DOHH2 (cell line): Measurements from ENCODE around the gene TTC7B.

ENCODE experiments used
- H3F3A ChIP-seq: fragments of 200-600 bp; sonication (generic), shearing (Covaris generic); 2 replicates; pipeline ENCODE4 v1.6.0; 2016; ENCODE audit warnings: antibody characterized with exemption, mild to moderate bottlenecking; ENCODE audit not compliant: control insufficient read depth, insufficient read depth
- H3K27ac ChIP-seq: fragments of 200-600 bp; sonication (generic); 2 replicates; pipeline ENCODE4 v1.5.1; 2014; ENCODE audit warnings: low read depth, mild to moderate bottlenecking, low read length, moderate library complexity
- H3K27me3 ChIP-seq: fragments of 200-600 bp; sonication (generic); 2 replicates; pipeline ENCODE4 v1.6.1; 2014; ENCODE audit warnings: mild to moderate bottlenecking, low read length, mixed read lengths; ENCODE audit not compliant: control insufficient read depth
- H3K36me3 ChIP-seq: fragments of 200-600 bp; sonication (generic); 2 replicates; pipeline ENCODE4 v1.6.1; 2014; ENCODE audit warnings: mild to moderate bottlenecking, low read length, moderate library complexity, mixed read lengths; ENCODE audit not compliant: control insufficient read depth
- H3K4me1 ChIP-seq: fragments of 200-600 bp; sonication (generic); 2 replicates; pipeline ENCODE4 v1.6.1; 2014; ENCODE audit warnings: mild to moderate bottlenecking, low read length, mixed read lengths; ENCODE audit not compliant: control insufficient read depth
- H3K4me2 ChIP-seq: fragments of 200-600 bp; sonication (generic); 2 replicates; pipeline ENCODE4 v1.6.0; 2014; ENCODE audit warnings: mild to moderate bottlenecking, low read length, moderate library complexity
- H3K4me3 ChIP-seq: fragments of 200-600 bp; sonication (generic); 2 replicates; pipeline ENCODE4 v1.5.1; 2014; ENCODE audit warnings: mild to moderate bottlenecking, low read length, mixed read lengths
- H3K79me2 ChIP-seq: fragments of 200-600 bp; sonication (generic); 2 replicates; pipeline ENCODE4 v1.6.1; 2014; ENCODE audit warnings: mild to moderate bottlenecking, low read length, mixed read lengths; ENCODE audit not compliant: control insufficient read depth
- H3K9me2 ChIP-seq: fragments of 200-600 bp; sonication (generic); replicated peaks from 2 replicates; pipeline ENCODE4 v1.6.1; 2014; ENCODE audit warnings: mild to moderate bottlenecking, low read length, mixed read lengths; ENCODE audit not compliant: control insufficient read depth
- H3K9me3 ChIP-seq: fragments of 200-600 bp; sonication (generic); 2 replicates; pipeline ENCODE4 v1.6.1; 2014; ENCODE audit warnings: antibody characterized with exemption, low read length, mixed read lengths; ENCODE audit not compliant: control insufficient read depth, insufficient read depth
- H4K20me1 ChIP-seq: fragments of 200-600 bp; sonication (generic); 2 replicates; pipeline ENCODE4 v1.6.0; 2014; ENCODE audit warnings: low read depth, mild to moderate bottlenecking, antibody characterized with exemption, low read length, moderate library complexity; ENCODE audit not compliant: control insufficient read depth, insufficient read depth
- CTCF ChIP-seq: fragments of 200-600 bp; sonication (generic); IDR thresholded peaks from one replicate; pipeline ENCODE4 v1.5.1; 2014; ENCODE audit warnings: antibody characterized with exemption, mild to moderate bottlenecking, low read depth, low read length; ENCODE audit not compliant: poor library complexity, severe bottlenecking
- EZH2phosphoT487 ChIP-seq: fragments of 200-600 bp; sonication (generic); IDR thresholded peaks from 2 replicates; pipeline ENCODE4 v1.6.1; 2017; ENCODE audit warnings: borderline replicate concordance, mild to moderate bottlenecking, antibody characterized with exemption, low read length, moderate library complexity, mixed read lengths

The TTC7B gene

GRCh38 chr14:90717916-90718315 lies 98.3 kb downstream of the TTC7B start:
- Histone ChIP-seq H3K4me2 (no peak overlapping the region), H3K27me3 (peaks cover 5% of the 10 kb centered on the region), H3K4me3 (no peak overlapping the region), H3K27ac (no peak overlapping the region), H3K9me2 (no peaks in the 10 kb centered on the region), H3K36me3 (no peaks in the 10 kb centered on the region), H4K20me1 (no peaks in the 10 kb centered on the region), H3K4me1 (peaks cover 6% of the 10 kb centered on the region; the same call in 1 of the 2 replicates), H3K79me2 (no peaks in the 10 kb centered on the region), H3F3A (no peaks in the 10 kb centered on the region), H3K9me3 (no peaks in the 10 kb centered on the region)
- TF ChIP-seq CTCF (no peak), EZH2phosphoT487 (no peak)

GRCh38 chr14:90715993-90716392 lies 100.2 kb downstream of the TTC7B start:
- no peaks in the 10 kb centered on the region for H3K36me3 ChIP-seq
- H3K27me3 ChIP-seq = peaks cover 5% of the 10 kb centered on the region; the same call in 1 of the 2 replicates
- TF ChIP-seq EZH2phosphoT487 (no peak), CTCF (no peak)
- no peaks in the 10 kb centered on the region for H3K79me2 ChIP-seq
- H3K9me2 ChIP-seq = no peaks in the 10 kb centered on the region
- no peaks in the 10 kb centered on the region for H3K4me1 ChIP-seq
- no peak overlapping the region for H3K27ac ChIP-seq
- H3K4me2 ChIP-seq = no peak overlapping the region
- no peaks in the 10 kb centered on the region for H4K20me1 ChIP-seq
- H3F3A ChIP-seq = no peaks in the 10 kb centered on the region
- H3K9me3 ChIP-seq = no peaks in the 10 kb centered on the region
- no peak overlapping the region for H3K4me3 ChIP-seq

- no peak for TF ChIP-seq EZH2phosphoT487
- no peak for TF ChIP-seq CTCF
- H3K79me2 ChIP-seq = no peaks in the 10 kb centered on the region
- H3K9me3 ChIP-seq = no peaks in the 10 kb centered on the region
- no peak overlapping the region for H3K4me3 ChIP-seq
- no peaks in the 10 kb centered on the region for H4K20me1 ChIP-seq
- no peaks in the 10 kb centered on the region for H3K36me3 ChIP-seq
- H3F3A ChIP-seq = no peaks in the 10 kb centered on the region
- H3K27me3 ChIP-seq = 0 out of 2 replicates have a peak, but pooled peaks cover 2% of the 10 kb centered on the region
- no peak overlapping the region for H3K4me2 ChIP-seq
- no peak overlapping the region for H3K27ac ChIP-seq
- H3K4me1 ChIP-seq = no peaks in the 10 kb centered on the region
- no peaks in the 10 kb centered on the region for H3K9me2 ChIP-seq
These were observed 100.7 kb downstream of the TTC7B start for GRCh38 chr14:90715495-90715894.

GRCh38 chr14:90714811-90715210 lies 101.4 kb downstream of the TTC7B start:
- no peak overlapping the region for H3K4me3 ChIP-seq
- H3K9me3 ChIP-seq = no peaks in the 10 kb centered on the region
- no peak overlapping the region for H3K27ac ChIP-seq
- no peak overlapping the region for H3K4me2 ChIP-seq
- no peaks in the 10 kb centered on the region for H3K36me3 ChIP-seq
- no peaks in the 10 kb centered on the region for H4K20me1 ChIP-seq
- no peaks in the 10 kb centered on the region for H3K79me2 ChIP-seq
- H3K27me3 ChIP-seq = no peaks in the 10 kb centered on the region
- H3K9me2 ChIP-seq = no peaks in the 10 kb centered on the region
- H3K4me1 ChIP-seq = no peaks in the 10 kb centered on the region
- H3F3A ChIP-seq = no peaks in the 10 kb centered on the region
- TF ChIP-seq CTCF = no peak
- no peak for TF ChIP-seq EZH2phosphoT487
